ENCODE results near the gene PRAME.

The PRAME gene

GRCh38 chr22:22579869-22580604 is 21.0 kb upstream of the PRAME start:
- no peak for DNase-seq

GRCh38 chr22:22578702-22579424 is 19.8 kb upstream of the PRAME start:
- DNase-seq: no peak

DNA sequence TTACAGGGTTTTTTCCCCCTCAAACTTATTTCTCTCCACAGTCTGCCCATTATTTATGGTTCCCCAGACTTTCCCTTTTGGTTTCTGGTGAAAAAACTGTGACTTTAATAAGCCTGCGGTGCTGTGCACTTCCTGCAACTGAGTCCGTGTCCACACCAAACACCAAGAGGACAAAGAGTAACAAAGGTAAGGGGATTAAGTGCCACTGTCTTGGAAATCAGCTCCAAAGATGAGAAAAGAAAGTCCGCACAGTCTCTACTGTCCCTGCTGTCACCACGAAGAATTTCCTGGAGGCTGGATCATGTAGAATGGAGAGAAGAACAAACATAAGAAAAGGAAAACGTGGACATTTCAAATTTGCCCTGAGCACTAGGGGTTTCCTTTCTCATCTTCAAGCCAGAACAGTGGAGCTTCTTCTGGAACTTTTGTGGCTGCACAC is 17.9 kb upstream of the PRAME start:
- DNase-seq: no peak

DNA sequence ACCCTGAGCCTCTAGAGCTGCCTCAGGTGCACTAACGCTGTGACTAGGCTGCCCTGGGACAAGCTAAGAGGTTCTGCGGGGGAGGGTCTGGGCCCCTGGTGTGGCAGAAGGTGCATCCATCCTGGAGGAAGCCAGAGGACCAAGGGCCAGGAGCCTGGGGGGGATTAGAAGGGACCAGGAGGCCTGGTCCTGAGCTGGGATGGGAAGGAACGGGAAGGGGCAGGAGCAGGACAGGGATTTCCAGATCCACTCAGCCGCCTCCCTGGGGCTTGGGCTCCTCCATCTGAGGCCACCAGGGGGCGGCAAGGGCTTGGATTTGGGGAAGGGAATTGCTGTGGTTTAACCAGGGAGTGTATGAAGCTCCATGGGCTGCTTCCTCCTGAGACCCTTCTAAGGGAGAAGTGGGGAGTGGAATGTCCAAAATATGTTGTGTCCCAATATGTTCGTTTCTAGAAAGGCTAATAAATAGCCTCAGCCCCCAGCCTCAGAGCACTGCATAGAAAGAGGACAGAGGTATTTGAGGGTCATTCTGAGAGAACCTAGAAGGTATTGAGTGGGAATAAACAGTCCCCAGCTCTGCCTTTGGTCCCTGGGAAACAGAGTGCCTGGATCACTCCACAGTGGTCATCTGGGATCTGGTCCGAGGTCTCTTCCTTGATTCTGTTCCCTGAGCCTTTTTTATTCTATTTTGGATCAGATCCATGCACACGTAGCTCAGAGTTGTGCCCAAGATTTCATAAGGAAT is 17.4 kb upstream of the PRAME start:
- DNase-seq: no peak

- DNase-seq: no peak
These were observed 15.3 kb upstream of the PRAME start for GRCh38 chr22:22574361-22574760.

- no peak for DNase-seq
These were observed 14.2 kb upstream of the PRAME start for GRCh38 chr22:22573047-22573889.

- no peak for DNase-seq
These were observed 12.8 kb upstream of the PRAME start for GRCh38 chr22:22571862-22572261.

- DNase-seq: no peak
These were observed 12.4 kb upstream of the PRAME start for GRCh38 chr22:22571429-22571828.

- DNase-seq: no peak
These were observed 10.2 kb upstream of the PRAME start for GRCh38 chr22:22569218-22569617.

GRCh38 chr22:22565981-22566380 is 6.9 kb upstream of the PRAME start:
- DNase-seq: no peak

GRCh38 chr22:22558071-22558971 is 744 bp downstream of the PRAME start:
- DNase-seq: no peak

DNA sequence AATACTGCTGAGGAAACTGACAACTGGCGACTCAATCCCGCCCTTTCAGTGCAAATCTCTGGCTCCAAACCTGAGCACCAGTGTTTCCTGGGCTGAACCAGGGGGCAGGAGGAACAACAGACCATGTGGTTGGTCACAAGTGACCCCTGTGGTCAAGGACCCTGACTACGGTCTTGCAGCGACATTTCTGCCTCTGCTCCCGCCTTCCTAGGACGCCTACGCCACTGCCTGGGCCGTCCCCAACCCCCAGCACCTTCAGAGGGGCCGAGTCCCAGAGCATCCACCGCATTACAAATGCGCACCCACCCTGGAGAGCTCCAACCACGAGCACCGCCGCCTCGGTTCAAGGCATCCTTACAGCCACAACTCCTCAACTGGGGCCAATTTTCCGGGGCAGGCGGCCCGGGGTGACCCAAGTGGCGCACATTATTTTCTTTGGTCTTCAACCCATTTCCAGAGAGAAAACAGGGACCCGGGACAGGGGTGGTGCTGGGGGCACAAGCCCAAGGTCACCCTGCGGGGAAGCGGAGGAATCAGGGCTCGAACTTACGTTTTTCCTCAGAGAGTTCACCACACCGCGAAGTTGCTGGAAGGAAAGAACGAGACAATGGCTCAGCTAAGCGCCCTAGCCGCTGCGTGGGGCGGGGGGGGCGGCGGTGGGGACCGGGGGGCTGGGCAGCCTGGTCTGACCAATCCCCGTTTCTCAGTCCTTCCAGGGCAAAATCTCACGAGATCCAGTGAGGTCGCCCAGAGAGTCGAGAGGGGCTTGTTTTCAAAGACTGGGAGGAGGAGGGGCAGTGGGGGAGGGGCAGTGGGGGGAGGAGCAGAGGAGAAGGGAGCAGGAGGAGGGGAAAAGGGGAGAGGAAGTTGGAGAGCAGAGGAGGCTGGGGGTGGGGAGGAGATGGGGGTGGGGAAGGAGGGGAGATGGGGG is 1.8 kb downstream of the PRAME start:
- DNase-seq: no peak

GRCh38 chr22:22556578-22556977 is 2.5 kb downstream of the PRAME start:
- DNase-seq: no peak

- DNase-seq: no peak
These were observed 3.5 kb downstream of the PRAME start for GRCh38 chr22:22555596-22555995.

GRCh38 chr22:22554587-22555284 is 4.3 kb downstream of the PRAME start:
- no peak for DNase-seq

- no peak for DNase-seq
These were observed 5.1 kb downstream of the PRAME start for GRCh38 chr22:22553735-22554586.

- no peak for DNase-seq
These were observed 5.9 kb downstream of the PRAME start for GRCh38 chr22:22553141-22553540.

DNA sequence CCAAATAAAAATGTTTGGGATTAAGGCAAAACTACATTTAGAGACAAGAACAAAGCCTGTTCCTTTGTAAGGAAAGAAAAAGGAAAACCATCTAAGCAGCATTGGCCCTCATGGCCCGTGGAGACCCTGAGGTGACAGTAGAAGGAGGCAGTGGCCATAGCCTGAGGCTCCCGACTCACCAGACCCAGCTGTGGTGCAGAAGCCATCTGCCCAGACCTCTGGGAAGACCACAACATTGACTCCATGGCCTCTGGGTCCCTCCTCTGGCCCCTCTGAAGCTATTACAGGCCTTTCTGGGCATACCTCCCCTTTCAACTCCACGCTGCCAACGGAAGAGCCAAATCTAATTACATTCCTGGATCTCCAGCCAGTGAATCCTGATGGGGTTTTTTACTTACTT is 6.4 kb downstream of the PRAME start:
- no peak for DNase-seq

All from NCI-H2081 treated with DMSO at 0.1 percent for 48 hours (cell line).